Neural progenitor cell (in vitro differentiated cells): ENCODE data around the gene CD151.

Source experiments
- CTCF ChIP-seq: fragments of 200-600 bp; sonication (generic); IDR thresholded peaks from 2 replicates; pipeline ENCODE4 v1.5.1; 2017; ENCODE audit warnings: antibody characterized with exemption, mild to moderate bottlenecking
- EZH2 ChIP-seq: fragments of 200-600 bp; sonication (generic); IDR thresholded peaks from 2 replicates; pipeline ENCODE4 v1.6.1; 2017; ENCODE audit warnings: antibody characterized with exemption, mild to moderate bottlenecking, moderate library complexity

- TF ChIP-seq CTCF = no peak
- no peak for TF ChIP-seq EZH2
These were observed 32.1 kb downstream of the CD151 start for GRCh38 chr11:864898-865297.
